Muscle layer of colon (tissue), 2 donors: ENCODE measurements around the gene AREG.
"Not testable (repeated sequence)": the region's sequence is repeated elsewhere in the genome, so short reads cannot be mapped to it uniquely, and the experiment has no call there.

Experiments used
- H3K27ac ChIP-seq: one replicate; pipeline ENCODE4 v1.7.0; 2013; ENCODE audit warnings: low read depth, mild to moderate bottlenecking, low read length, moderate library complexity
- H3K27me3 ChIP-seq, 2 donors: one replicate each; pipeline ENCODE4 v1.7.0; 2013; ENCODE audit warnings: low read length in 2 of 2, mild to moderate bottlenecking in 2 of 2; ENCODE audit not compliant: insufficient read depth in 2 of 2, control insufficient read depth in 1 of 2
- H3K36me3 ChIP-seq: one replicate; pipeline ENCODE4 v1.7.0; 2013; ENCODE audit warnings: mild to moderate bottlenecking, low read length; ENCODE audit not compliant: insufficient read depth
- H3K4me1 ChIP-seq: one replicate; pipeline ENCODE4 v1.7.0; 2013; ENCODE audit warnings: mild to moderate bottlenecking, low read length; ENCODE audit not compliant: insufficient read depth
- H3K4me3 ChIP-seq, 2 donors: one replicate each; pipeline ENCODE4 v1.7.0; 2013; ENCODE audit warnings: low read length in 2 of 2, low read depth in 1 of 2, mild to moderate bottlenecking in 1 of 2, moderate library complexity in 1 of 2
- H3K9ac ChIP-seq: one replicate; pipeline ENCODE4 v1.7.0; 2013; ENCODE audit warnings: low read length
- H3K9me3 ChIP-seq: one replicate; pipeline ENCODE4 v1.7.0; 2013; ENCODE audit warnings: mild to moderate bottlenecking, low read length
- donor health status: abdominal sarcoma.
- donor health status: Adenocarcinoma of cecum.

AREG gene

GRCh38 chr4:74444891-74445642 is at the start of gene AREG:
Gene AREG, plus strand, starts transcription at chr4:74445136. Its CDS starts 210 bp downstream, at chr4:74445346.
- Histone ChIP-seq H3K9ac (no peak within 1 kb of the TSS), H3K9me3 (no peaks in the 10 kb centered on the region), H3K27ac (peak within 1 kb of the TSS; percentile 26), H3K36me3 (no peaks in the 10 kb centered on the region), H3K27me3 (no peaks in the 10 kb centered on the region), H3K4me3 (peak within 1 kb of the TSS; percentile 60 to 65), H3K4me1 (no peaks in the 10 kb centered on the region)

GRCh38 chr4:74395633-74396032 is 49.3 kb upstream of the AREG start:
- H3K27ac ChIP-seq: no peak overlapping the region
- H3K9ac ChIP-seq: no peak overlapping the region
- H3K36me3 ChIP-seq: no peaks in the 10 kb centered on the region
- no peaks in the 10 kb centered on the region for H3K4me1 ChIP-seq
- H3K4me3 ChIP-seq: no peak overlapping the region
- H3K9me3 ChIP-seq: no peaks in the 10 kb centered on the region
- no peaks in the 10 kb centered on the region for H3K27me3 ChIP-seq

GRCh38 chr4:74397748-74398426 is 47.0 kb upstream of the AREG start:
- no peaks in the 10 kb centered on the region for H3K9me3 ChIP-seq
- peak overlapping the region; percentile 23 to 26 for H3K4me3 ChIP-seq
- no peak overlapping the region for H3K27ac ChIP-seq
- H3K27me3 ChIP-seq: no peaks in the 10 kb centered on the region
- no peaks in the 10 kb centered on the region for H3K4me1 ChIP-seq
- no peak overlapping the region for H3K9ac ChIP-seq
- H3K36me3 ChIP-seq: no peaks in the 10 kb centered on the region

GRCh38 chr4:74398894-74399589 is 45.9 kb upstream of the AREG start:
- not testable (repeated sequence) for H3K27me3 ChIP-seq, H3K4me3 ChIP-seq, H3K36me3 ChIP-seq, H3K9me3 ChIP-seq, H3K27ac ChIP-seq, H3K9ac ChIP-seq, H3K4me1 ChIP-seq

GRCh38 chr4:74400395-74400794 is 44.5 kb upstream of the AREG start:
- Histone ChIP-seq H3K27me3 (no peaks in the 10 kb centered on the region), H3K9ac (no peak overlapping the region), H3K27ac (no peak overlapping the region), H3K4me1 (no peaks in the 10 kb centered on the region), H3K4me3 (no peak overlapping the region), H3K36me3 (no peaks in the 10 kb centered on the region), H3K9me3 (no peaks in the 10 kb centered on the region)

- H3K4me3 ChIP-seq: no peak overlapping the region
- no peaks in the 10 kb centered on the region for H3K27me3 ChIP-seq
- H3K36me3 ChIP-seq: no peaks in the 10 kb centered on the region
- H3K4me1 ChIP-seq: no peaks in the 10 kb centered on the region
- H3K9ac ChIP-seq: no peak overlapping the region
- no peaks in the 10 kb centered on the region for H3K9me3 ChIP-seq
- H3K27ac ChIP-seq: no peak overlapping the region
These were observed 42.1 kb upstream of the AREG start for GRCh38 chr4:74402692-74403456.

- Histone ChIP-seq H3K27me3 (no peaks in the 10 kb centered on the region), H3K9me3 (no peaks in the 10 kb centered on the region), H3K36me3 (no peaks in the 10 kb centered on the region), H3K4me1 (no peaks in the 10 kb centered on the region), H3K4me3 (no peak overlapping the region), H3K9ac (no peak overlapping the region), H3K27ac (no peak overlapping the region)
These were observed 37.0 kb upstream of the AREG start for GRCh38 chr4:74407891-74408290.

- Histone ChIP-seq H3K9ac (no peak overlapping the region), H3K4me3 (no peak overlapping the region), H3K36me3 (no peaks in the 10 kb centered on the region), H3K27ac (no peak overlapping the region), H3K9me3 (no peaks in the 10 kb centered on the region), H3K27me3 (no peaks in the 10 kb centered on the region), H3K4me1 (no peaks in the 10 kb centered on the region)
These were observed 36.3 kb upstream of the AREG start for GRCh38 chr4:74408639-74409038.

- H3K9ac ChIP-seq: no peak overlapping the region
- no peaks in the 10 kb centered on the region for H3K27me3 ChIP-seq
- no peaks in the 10 kb centered on the region for H3K9me3 ChIP-seq
- H3K4me3 ChIP-seq: no peak overlapping the region
- no peaks in the 10 kb centered on the region for H3K36me3 ChIP-seq
- H3K4me1 ChIP-seq: no peaks in the 10 kb centered on the region
- H3K27ac ChIP-seq: no peak overlapping the region
These were observed 34.7 kb upstream of the AREG start for GRCh38 chr4:74410272-74410671.

GRCh38 chr4:74412225-74412624 is 32.7 kb upstream of the AREG start:
- Histone ChIP-seq H3K27me3 (no peaks in the 10 kb centered on the region), H3K27ac (no peak overlapping the region), H3K9ac (no peak overlapping the region), H3K4me3 (no peak overlapping the region), H3K4me1 (no peaks in the 10 kb centered on the region), H3K36me3 (no peaks in the 10 kb centered on the region), H3K9me3 (no peaks in the 10 kb centered on the region)

- H3K4me3 ChIP-seq: no peak overlapping the region
- H3K36me3 ChIP-seq: no peaks in the 10 kb centered on the region
- no peaks in the 10 kb centered on the region for H3K4me1 ChIP-seq
- H3K27ac ChIP-seq: no peak overlapping the region
- no peaks in the 10 kb centered on the region for H3K27me3 ChIP-seq
- no peak overlapping the region for H3K9ac ChIP-seq
- no peaks in the 10 kb centered on the region for H3K9me3 ChIP-seq
These were observed 31.7 kb upstream of the AREG start for GRCh38 chr4:74413265-74413664.
